Muscle of arm (tissue), 12 donors: ENCODE data around the gene BEGAIN. TPM values are rescaled to one million over a fixed set of nuclear protein-coding genes. Genes with fewer than 3 reads are reported as not detected.
"Not testable (repeated sequence)": the region's sequence is repeated elsewhere in the genome, so short reads cannot be mapped to it uniquely, and the experiment has no call there.

Source experiments
- DNase-seq: peaks from one replicate; pipeline ENCODE4 v3.0.0-alpha.2; 2013
- polyA plus RNA-seq, 12 donors: library from polyadenylated mRNA; unstranded; fragments of 120-200 nt; gene quantifications; one replicate each; pipeline ENCODE4 v1.2.1, GENCODE V29; 2013; ENCODE audit not compliant: insufficient read length in 12 of 12

Gene BEGAIN
- polyA plus RNA-seq, 12 donors = 1.8 to 6.4 (median 4.3) TPM; not detected in 1

GRCh38 chr14:100524233-100524932 is 62.8 kb downstream of the BEGAIN start:
- no peak for DNase-seq

- no peak for DNase-seq
Observed at GRCh38 chr14:100523843-100524169, 63.4 kb downstream of the BEGAIN start.

- no peak for DNase-seq
Observed at GRCh38 chr14:100523131-100523842, 63.9 kb downstream of the BEGAIN start.

GRCh38 chr14:100522616-100523099 is 64.6 kb downstream of the BEGAIN start:
- no peak for DNase-seq

- not testable (repeated sequence) for DNase-seq
Observed at GRCh38 chr14:100506053-100506452, 81.2 kb downstream of the BEGAIN start.

GRCh38 chr14:100504372-100505078 is 82.7 kb downstream of the BEGAIN start:
- no peak for DNase-seq

GRCh38 chr14:100503251-100503650 is 84.0 kb downstream of the BEGAIN start:
- no peak for DNase-seq

- DNase-seq = no peak
Observed at GRCh38 chr14:100502622-100503220, 84.5 kb downstream of the BEGAIN start.

- DNase-seq = no peak
Observed at GRCh38 chr14:100500128-100500527, 87.1 kb downstream of the BEGAIN start.

- no peak for DNase-seq
Observed at GRCh38 chr14:100498068-100498467, 89.1 kb downstream of the BEGAIN start.

- no peak for DNase-seq
Observed at GRCh38 chr14:100495917-100496316, 91.3 kb downstream of the BEGAIN start.

- no peak for DNase-seq
Observed at GRCh38 chr14:100494645-100495044, 92.6 kb downstream of the BEGAIN start.

- DNase-seq = no peak
Observed at GRCh38 chr14:100490252-100490651, 97.0 kb downstream of the BEGAIN start.

GRCh38 chr14:100488057-100488456 is 99.2 kb downstream of the BEGAIN start:
- DNase-seq = no peak

- DNase-seq = no peak
Observed at GRCh38 chr14:100487304-100487703, 99.9 kb downstream of the BEGAIN start.

Other genes starting within 250 kb of the BEGAIN start
- gene WDR25, start 210.9 kb downstream of the BEGAIN start, polyA plus RNA-seq = 10 to 100 TPM in 1 of 12 donors, 1 to 10 TPM in 10, not detected in 1; 4.7 to 11.3 (median 6.0) TPM
- gene DLK1, start 139.5 kb upstream of the BEGAIN start, polyA plus RNA-seq = 1,000 to 10,000 TPM; 1,182 to 2,893 (median 1,902) TPM
- gene MEG3, start 238.7 kb upstream of the BEGAIN start, polyA plus RNA-seq = 1,000 to 10,000 TPM; 2,267 to 8,000 (median 4,463) TPM